AG04450 (cell line): ENCODE measurements around the gene F2RL3. TPM values are rescaled to one million over a fixed set of nuclear protein-coding genes. Genes with fewer than 3 reads are reported as not detected.

Experiments used
- CTCF ChIA-PET: fragments of 300-600, 350-600 bp; formaldehyde crosslinking; extraction: SDS; loops from one replicate; lab custom pipeline; 2022; ENCODE audit warnings: antibody characterized with exemption, inconsistent platforms; lab: Charles Lee
- POLR2A ChIA-PET: fragments of 350-600 bp; formaldehyde crosslinking; extraction: SDS; loops from one replicate; lab custom pipeline; 2021; ENCODE audit warnings: antibody characterized with exemption, inconsistent platforms; lab: Yijun Ruan, JAX
- DNase-seq: peaks from one replicate; pipeline ENCODE4 v3.0.0-alpha.2; 2011; ENCODE audit warnings: low read depth, low spot score
- H3K27ac ChIP-seq: one replicate; pipeline ENCODE4 v1.5.1; 2012; ENCODE audit warnings: low read depth, low read length, control low read depth
- H3K27me3 ChIP-seq: one replicate; pipeline ENCODE4 v1.6.0; 2012; ENCODE audit warnings: low read length; ENCODE audit not compliant: control insufficient read depth, insufficient read depth
- H3K4me3 ChIP-seq: 2 replicates; pipeline ENCODE4 v1.5.1; 2011; ENCODE audit warnings: mild to moderate bottlenecking, low read depth, low read length, control low read depth
- H3K9me3 ChIP-seq: 2 replicates; pipeline ENCODE4 v1.5.1; 2012; ENCODE audit warnings: low read length; ENCODE audit not compliant: control insufficient read depth, insufficient read depth
- CTCF ChIP-seq: IDR thresholded peaks from 2 replicates; pipeline ENCODE4 v1.5.1; 2011; ENCODE audit warnings: low read depth, low read length, control low read depth, inconsistent platforms
- polyA plus RNA-seq: library from polyadenylated mRNA; depleted of rRNA; stranded (reverse); fragments of >200 nt; gene quantifications from 2 replicates; pipeline ENCODE4 v1.2.3, GENCODE V29; 2011

Gene F2RL3
- polyA plus RNA-seq, 1 experiment, result not detected

- Histone ChIP-seq H3K4me3 (no peak overlapping the region), H3K27ac (no peak overlapping the region), H3K9me3 (peaks cover 1% of the 10 kb centered on the region; the same call in 1 of the 2 replicates), H3K27me3 (no peaks in the 10 kb centered on the region)
- POLR2A ChIA-PET, result no interaction called here
- CTCF ChIA-PET, result no interaction called here
- TF ChIP-seq CTCF, result no peak
- DNase-seq, result no peak
These were observed 20.2 kb upstream of the F2RL3 start for GRCh38 chr19:16868423-16869130.

DNA sequence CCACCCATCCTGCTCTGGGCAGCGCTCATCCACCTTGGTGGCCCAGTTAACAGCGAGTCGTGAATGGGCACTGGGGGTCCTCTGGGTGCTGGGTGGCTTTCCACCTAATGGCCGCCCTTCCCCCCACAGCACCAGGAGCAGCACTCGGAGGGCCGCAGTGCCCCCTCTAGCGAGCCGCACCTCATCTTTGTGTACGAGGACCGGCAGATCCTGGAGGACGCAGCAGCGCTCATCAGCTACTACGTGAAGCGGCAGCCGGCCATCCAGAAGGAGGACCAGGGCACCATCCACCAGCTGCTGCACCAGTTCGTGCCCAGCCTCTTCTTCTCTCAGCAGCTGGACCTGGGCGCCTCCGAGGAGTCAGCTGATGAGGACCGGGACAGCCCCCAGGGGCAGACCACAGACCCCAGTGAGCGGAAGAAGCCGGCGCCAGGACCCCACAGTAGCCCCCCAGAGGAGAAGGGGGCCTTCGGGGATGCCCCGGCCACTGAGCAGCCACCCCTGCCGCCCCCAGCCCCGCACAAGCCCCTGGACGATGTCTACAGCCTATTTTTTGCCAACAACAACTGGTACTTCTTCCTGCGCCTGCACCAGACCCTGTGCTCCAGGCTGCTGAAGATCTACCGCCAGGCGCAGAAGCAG lies 19.3 kb upstream of the F2RL3 start:
- no peaks in the 10 kb centered on the region for H3K27me3 ChIP-seq
- H3K27ac ChIP-seq, result no peak overlapping the region
- peaks cover 4% of the 10 kb centered on the region; the same call in 1 of the 2 replicates for H3K9me3 ChIP-seq
- POLR2A ChIA-PET, result no interaction called here
- no peak overlapping the region for H3K4me3 ChIP-seq
- no peak for TF ChIP-seq CTCF
- DNase-seq, result no peak
- CTCF ChIA-PET, result no interaction called here

DNA sequence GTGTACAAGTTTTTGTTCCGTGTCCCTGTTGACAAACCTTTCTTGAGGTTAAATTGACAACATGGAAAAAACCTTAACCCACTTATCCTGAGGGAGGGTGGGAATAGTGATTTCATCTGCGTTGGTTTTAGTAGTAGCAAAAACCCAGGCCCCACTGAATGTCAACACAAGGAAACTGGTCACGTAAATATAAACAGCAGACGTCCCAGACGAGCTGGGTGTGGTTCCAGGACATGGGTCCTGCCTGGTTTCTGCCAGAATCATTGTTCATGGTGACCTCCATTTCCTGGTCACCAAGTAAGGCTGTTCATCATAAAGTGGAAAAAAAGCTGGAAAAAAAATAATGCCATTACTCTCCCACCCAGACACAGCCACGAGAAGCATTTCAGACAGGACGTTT lies 16.9 kb upstream of the F2RL3 start:
- no peak for TF ChIP-seq CTCF
- ChIA-PET CTCF (interaction anchor here (1.1 kb wide), 1 partner anchor 180 kb away, joined by 4 read pairs; no protein-coding TSS in a partner anchor), POLR2A (no interaction called here)
- H3K27ac ChIP-seq, result no peak overlapping the region
- no peak for DNase-seq
- H3K9me3 ChIP-seq, result peaks cover 7% of the 10 kb centered on the region; the same call in 1 of the 2 replicates
- H3K4me3 ChIP-seq, result no peak overlapping the region
- no peaks in the 10 kb centered on the region for H3K27me3 ChIP-seq

GRCh38 chr19:16872728-16873127 lies 16.1 kb upstream of the F2RL3 start:
- Histone ChIP-seq H3K4me3 (no peak overlapping the region), H3K27me3 (no peaks in the 10 kb centered on the region), H3K27ac (no peak overlapping the region), H3K9me3 (peaks cover 7% of the 10 kb centered on the region; the same call in 1 of the 2 replicates)
- ChIA-PET POLR2A (no interaction called here), CTCF (interaction anchor here (1.1 kb wide), 1 partner anchor 179 kb away, joined by 4 read pairs; no protein-coding TSS in a partner anchor)
- DNase-seq, result no peak
- no peak for TF ChIP-seq CTCF

DNA sequence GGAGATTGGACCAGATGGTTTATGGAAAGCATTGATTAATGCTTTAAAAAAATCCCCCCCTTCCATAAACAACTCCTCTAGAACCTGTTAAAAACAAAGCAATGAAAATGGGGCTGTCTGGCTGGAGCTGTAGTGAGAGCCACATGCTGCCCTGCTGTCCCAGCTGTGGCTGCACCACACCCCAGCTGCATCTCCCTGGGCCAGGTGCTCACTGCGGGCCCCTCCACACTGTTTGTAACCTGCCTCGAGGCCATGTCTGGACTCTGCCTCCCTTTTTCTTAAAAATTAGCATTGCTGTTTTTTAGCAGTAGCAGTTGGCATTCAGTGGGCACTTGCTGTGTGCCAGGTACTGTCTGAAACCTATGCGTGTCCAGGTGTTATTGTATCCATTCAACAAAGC lies 15.2 kb upstream of the F2RL3 start:
- Histone ChIP-seq H3K4me3 (no peak overlapping the region), H3K27me3 (no peaks in the 10 kb centered on the region), H3K27ac (no peak overlapping the region), H3K9me3 (peaks cover 7% of the 10 kb centered on the region; the same call in 1 of the 2 replicates)
- TF ChIP-seq CTCF, result no peak
- POLR2A ChIA-PET, result interaction anchor here (0.7 kb wide), 1 partner anchor 306 kb away, joined by 4 read pairs; no protein-coding TSS in a partner anchor
- CTCF ChIA-PET, result no interaction called here
- no peak for DNase-seq
